ENCODE results near the gene TRAP1.
A peak's percentile ranks its signal among the peaks of the same experiment; 100 is the strongest.
"Not testable (repeated sequence)": the region's sequence is repeated elsewhere in the genome, so short reads cannot be mapped to it uniquely, and the experiment has no call there.

The TRAP1 gene

GRCh38 chr16:3736116-3736515 is 18.8 kb upstream of the TRAP1 start:
- no peak for DNase-seq (ENCODE audit: low read depth)

DNA sequence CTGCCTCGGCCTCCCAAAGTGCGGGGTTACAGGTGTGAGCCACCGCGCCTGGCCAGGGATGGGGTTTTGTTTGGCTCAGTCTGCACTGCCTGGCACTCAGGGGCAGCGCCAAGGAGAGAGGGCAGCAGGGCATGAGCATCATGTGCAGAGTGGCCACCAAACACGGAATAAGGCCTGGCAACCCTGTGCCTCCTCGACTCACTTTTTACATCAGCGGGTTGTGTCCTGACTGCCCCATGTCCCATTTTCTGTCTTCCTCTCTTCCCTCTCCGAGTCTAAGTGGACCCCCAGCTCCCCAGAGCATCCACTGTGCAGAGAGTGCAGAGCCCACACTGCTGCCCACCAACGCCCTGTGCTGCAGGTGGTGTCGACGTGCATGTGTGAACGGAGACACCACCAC is 18.2 kb upstream of the TRAP1 start:
- no peak for DNase-seq (ENCODE audit: low read depth)

GRCh38 chr16:3734758-3735221 is 17.5 kb upstream of the TRAP1 start:
- DNase-seq (ENCODE audit: low read depth), result no peak

- no peak for DNase-seq (ENCODE audit: low read depth)
Measured at GRCh38 chr16:3734084-3734757, 16.9 kb upstream of the TRAP1 start.

- DNase-seq (ENCODE audit: low read depth), result no peak
Measured at GRCh38 chr16:3732171-3732570, 14.8 kb upstream of the TRAP1 start.

DNA sequence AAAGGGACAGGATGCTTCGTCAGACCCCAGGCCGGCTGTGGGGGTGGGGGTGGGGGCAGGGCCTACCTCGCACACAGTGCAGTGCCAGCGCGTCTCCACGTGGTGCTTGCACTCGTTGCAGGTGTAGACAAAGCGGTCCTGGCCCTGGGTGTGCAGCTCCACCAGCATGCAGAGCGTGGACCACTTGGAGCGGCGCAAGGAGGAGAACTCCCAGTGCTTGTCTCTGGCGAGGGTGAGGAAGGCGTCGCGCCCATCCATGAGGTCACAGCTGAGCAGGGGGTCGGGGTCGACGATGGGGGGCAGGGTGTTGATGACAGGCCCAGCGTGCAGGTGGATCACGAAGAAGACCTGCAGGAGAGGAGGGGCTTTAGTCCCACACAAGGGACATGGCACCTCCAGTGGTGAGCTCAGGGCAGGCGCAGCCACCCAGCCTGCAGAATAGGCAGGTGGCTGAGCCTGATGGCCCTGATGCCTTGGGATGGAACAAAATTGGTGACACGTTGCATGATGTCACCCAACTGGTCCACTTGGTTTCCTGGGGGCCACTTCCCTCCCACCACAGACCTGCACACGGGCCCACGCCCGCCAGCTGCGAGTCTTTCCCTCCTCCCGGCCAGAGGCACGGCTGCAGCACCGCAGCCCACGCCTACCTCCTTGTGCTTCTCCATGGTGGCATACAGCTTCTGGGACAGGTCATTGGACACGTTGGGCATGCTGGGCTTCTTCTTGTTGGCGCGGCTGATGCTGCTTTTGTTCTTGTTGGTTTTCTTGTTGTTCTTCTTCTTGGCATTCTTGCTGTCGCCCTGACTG is 14.0 kb upstream of the TRAP1 start:
- DNase-seq (ENCODE audit: low read depth), result no peak

DNA sequence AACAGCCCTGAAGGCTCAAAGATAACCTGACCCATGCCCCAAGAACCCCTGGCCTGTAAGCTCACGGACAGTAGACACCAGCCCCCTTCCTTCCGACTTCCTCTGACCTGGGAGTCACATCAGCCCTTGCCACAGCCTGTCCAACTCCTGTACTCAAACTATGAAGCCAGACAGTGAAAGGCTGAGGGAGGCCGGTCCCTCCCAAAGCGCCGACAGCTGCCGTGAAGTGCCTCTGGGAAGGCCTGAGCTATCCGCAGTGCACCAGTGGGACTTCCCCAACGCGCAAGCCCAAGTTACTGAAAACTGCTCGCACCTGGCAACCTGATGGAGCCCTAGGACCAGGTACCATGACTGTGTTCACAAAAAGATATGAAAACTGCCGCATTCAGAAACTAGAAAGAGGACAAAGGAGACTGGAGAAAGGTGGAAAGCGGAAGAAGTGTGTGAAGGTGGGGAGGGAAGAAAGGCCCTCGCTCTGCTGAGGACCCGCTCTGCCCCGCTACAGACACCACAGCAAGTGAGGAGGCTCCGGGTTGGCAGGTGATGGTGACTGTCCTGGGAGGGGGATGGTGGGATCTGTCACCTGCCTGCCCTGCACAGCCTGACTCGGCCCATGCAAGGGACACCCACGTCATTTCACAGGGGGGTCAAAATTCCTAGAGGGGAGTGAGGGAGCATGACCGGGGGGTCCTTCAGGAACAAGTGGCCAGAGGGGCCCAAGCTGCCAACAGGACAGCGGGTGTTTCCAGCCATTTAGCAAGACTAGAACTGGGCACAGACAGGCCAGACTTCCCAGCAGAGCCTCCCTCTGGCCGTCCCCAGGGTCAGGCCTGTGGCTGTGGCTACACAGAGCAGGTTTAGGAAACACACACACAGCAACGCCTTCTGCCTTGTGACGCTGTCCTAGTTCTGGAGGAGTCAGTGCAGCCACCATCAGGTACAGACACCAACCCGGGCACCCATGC is 13.1 kb upstream of the TRAP1 start:
- DNase-seq (ENCODE audit: low read depth), result no peak

DNA sequence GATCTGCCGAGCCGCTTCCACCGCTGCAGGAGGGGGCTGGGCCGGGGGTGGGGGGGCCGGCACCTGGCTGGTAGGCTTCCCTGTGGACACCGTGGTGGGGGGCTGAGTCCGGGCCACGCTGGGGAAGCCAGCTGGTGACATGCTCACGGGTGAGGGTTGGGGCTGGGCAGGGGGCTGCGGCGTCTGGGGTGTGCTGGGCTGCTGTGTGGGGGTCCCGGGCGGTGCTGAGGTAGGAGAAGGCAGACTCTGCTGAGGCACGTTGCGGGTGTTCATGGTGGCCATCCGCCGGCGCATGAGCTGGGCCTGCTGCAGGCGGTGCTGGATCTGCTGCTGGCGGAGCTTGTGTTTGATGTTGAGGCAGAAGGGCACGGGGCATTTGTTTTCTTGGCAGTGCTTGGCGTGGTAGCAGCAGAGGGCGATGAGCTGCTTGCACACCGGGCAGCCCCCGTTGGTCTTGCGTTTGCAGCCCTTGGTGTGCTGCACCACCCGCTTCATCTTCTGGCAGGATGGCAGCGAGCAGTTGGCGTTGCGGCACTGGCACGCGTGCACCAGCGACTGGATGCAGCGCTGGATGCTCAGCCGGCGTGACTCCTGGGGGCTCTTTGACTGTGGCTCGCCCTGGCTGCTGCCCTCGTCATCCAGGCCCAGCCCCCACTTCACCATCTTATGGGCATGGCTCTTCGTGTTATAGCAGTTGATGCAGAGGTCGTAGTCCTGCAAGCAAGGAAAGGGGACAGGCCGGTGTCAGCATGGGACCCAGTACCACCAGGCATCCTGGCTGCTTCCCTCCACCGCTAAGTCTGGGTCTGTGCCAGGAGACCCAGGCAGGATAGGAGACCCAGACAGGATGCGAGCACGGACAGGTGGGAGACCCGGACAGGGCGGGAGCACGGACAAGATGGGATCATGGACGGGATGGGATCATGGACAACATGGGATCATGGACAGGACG is 12.1 kb upstream of the TRAP1 start:
- no peak for DNase-seq (ENCODE audit: low read depth)

GRCh38 chr16:3728424-3729160 is 11.3 kb upstream of the TRAP1 start:
- DNase-seq (ENCODE audit: low read depth), result no peak

- DNase-seq (ENCODE audit: low read depth), result no peak
Measured at GRCh38 chr16:3727806-3728381, 10.6 kb upstream of the TRAP1 start.

DNA sequence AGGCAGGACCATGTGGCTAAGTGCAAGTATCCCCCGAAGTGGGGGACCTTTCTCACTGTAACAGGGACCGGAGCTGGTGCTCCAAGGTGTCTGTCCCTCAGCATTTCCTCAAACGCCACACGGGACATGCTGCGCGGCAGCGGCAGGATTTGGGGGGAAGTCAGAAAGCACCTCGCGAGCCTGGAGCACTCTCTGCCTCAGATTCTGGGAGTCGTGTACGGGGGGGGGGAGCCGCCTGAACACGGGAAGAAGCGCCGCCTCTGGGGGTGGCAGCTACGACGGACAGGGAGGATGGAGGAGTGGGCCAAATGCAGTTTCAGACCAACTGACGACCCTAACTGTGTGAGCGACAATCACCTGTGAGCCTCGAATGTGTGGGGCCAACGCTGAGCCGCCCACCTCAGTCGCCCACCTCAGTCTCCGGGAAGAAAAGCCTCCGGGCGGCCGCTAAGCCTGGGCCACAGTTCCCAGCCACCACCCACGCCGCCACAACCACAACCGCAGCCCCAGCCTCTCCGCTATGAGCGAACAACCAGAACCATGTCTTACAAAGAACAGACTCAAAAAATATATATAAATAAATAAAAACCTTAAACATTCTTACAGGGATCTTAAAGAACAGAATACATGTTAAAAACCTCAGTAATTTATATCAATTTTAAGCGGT is 8.8 kb upstream of the TRAP1 start:
- no peak for DNase-seq (ENCODE audit: low read depth)

GRCh38 chr16:3725276-3725675 is 8.0 kb upstream of the TRAP1 start:
- no peak for DNase-seq (ENCODE audit: low read depth)

DNA sequence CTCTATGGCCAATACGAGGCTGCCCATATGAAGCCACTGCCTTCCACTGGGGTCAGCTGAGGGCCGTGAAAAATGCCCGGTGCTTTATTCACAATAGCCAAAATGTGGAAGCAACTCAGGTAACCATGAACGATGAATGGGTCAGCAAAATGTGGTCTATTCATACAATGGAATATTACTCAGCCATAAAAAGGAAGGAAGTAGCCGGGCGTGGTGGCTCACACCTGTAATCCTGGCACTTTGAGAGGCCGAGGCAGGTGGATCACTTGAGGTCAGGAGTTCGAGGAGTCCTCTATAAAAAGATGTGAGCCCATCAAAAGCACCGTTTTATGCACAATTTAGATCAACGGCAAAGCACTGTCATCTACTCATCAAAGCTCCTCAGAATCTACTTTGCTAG is 5.2 kb upstream of the TRAP1 start:
- no peak for DNase-seq (ENCODE audit: low read depth)

GRCh38 chr16:3720418-3720817 is 3.1 kb upstream of the TRAP1 start:
- DNase-seq (ENCODE audit: low read depth), result no peak

- DNase-seq (ENCODE audit: low read depth), result no peak
Measured at GRCh38 chr16:3718628-3719027, 1.3 kb upstream of the TRAP1 start.

GRCh38 chr16:3718019-3718391 is 681 bp upstream of the TRAP1 start:
- DNase-seq (ENCODE audit: low read depth), result no peak

DNA sequence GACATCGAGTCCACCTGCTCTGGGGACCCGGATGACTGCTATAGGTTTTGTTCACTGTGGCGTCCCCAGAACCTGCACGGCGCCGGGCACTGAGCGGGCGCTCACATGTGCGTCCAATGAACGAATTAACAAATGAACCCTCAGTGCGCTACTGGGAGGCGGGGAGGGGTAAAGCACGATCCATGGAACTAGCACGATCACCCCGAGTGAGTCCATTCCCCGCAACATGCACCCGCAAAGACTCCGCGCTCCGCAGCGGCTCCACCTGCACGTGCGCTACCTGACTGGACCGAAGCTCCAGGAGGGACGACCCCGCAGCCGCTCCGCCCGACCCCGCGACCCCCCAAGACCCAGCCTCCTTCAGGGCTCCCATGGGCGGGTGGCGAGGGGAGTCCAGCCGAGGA is 491 bp downstream of the TRAP1 start:
- peak; percentile 26 for DNase-seq (ENCODE audit: low read depth)

DNA sequence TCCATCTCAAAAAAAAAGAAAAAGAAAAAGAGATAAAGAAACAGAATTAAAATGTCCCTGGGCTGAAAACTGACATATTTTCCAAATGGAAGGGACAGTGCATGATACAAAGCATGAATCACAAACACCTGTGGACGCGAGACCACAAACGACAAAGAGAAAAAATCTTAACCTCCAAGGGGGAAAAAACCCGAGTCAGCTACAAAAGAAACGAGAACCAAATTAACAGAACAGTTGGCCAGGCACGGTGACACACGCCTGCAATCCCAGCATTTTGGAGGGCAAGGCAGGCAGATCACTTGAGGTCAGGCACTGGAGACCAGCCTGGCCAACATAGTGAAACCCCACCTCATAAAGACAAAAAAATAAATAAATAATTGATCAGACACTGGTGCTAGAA is 1.9 kb downstream of the TRAP1 start:
- no peak for DNase-seq (ENCODE audit: low read depth)

GRCh38 chr16:3714378-3714777 is 2.9 kb downstream of the TRAP1 start:
- not testable (repeated sequence) for DNase-seq (ENCODE audit: low read depth)

All from iris pigment epithelial cell (primary cell).